ENCODE measurements around the gene SRSF7.

DNA sequence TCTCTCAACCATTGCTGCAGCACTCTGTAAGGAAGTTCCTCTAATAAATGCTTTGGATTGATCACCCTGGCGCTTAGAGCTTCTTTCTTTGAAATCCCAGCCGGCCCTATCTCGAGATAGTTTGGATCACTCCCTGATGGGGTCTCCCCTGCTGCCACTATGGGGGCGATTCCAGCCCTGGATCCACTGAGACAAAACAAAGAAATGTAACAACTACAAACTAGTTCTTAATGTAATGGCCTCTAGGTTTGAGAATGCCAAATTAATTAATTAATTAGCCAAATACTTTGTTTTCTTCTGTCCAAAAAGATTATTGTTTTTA, 15.2 kb downstream of the SRSF7 start:
- TF ChIP-seq, protein P1, sequence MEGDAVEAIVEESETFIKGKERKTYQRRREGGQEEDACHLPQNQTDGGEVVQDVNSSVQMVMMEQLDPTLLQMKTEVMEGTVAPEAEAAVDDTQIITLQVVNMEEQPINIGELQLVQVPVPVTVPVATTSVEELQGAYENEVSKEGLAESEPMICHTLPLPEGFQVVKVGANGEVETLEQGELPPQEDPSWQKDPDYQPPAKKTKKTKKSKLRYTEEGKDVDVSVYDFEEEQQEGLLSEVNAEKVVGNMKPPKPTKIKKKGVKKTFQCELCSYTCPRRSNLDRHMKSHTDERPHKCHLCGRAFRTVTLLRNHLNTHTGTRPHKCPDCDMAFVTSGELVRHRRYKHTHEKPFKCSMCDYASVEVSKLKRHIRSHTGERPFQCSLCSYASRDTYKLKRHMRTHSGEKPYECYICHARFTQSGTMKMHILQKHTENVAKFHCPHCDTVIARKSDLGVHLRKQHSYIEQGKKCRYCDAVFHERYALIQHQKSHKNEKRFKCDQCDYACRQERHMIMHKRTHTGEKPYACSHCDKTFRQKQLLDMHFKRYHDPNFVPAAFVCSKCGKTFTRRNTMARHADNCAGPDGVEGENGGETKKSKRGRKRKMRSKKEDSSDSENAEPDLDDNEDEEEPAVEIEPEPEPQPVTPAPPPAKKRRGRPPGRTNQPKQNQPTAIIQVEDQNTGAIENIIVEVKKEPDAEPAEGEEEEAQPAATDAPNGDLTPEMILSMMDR (IDR thresholded peaks at IDR 0.05): no peak
- TF ChIP-seq POLR2AphosphoS5 (IDR thresholded peaks at IDR 0.05): no peak
- TF ChIP-seq POLR2A (IDR thresholded peaks at IDR 0.05): no peak
